Tibial nerve (tissue), 4 donors: ENCODE results near the gene RPL18.

Experiments
- CTCF ChIP-seq, 5 experiments: fragments of 200-600 bp in 3 of 5; fragments of 450-650 bp in 2 of 5; sonication (generic) in 3 of 5; IDR thresholded peaks; one replicate each; pipeline ENCODE4 v1.5.1; 2016 to 2019; ENCODE audit warnings: antibody characterized with exemption in 5 of 5, mild to moderate bottlenecking in 3 of 5, moderate library complexity in 2 of 5
- EP300 ChIP-seq, 2 donors: sonication (generic); formaldehyde crosslinking; IDR thresholded peaks; one replicate each; pipeline ENCODE4 v1.6.1; 2017; ENCODE audit warnings: antibody characterized with exemption in 2 of 2, mild to moderate bottlenecking in 1 of 2

GRCh38 chr19:48611872-48612271 is 7.1 kb downstream of the RPL18 start:
- no peak for TF ChIP-seq CTCF (IDR thresholded peaks at IDR 0.05)
- TF ChIP-seq EP300 (IDR thresholded peaks at IDR 0.05) = no peak
